Muscle layer of duodenum (tissue), 2 donors: ENCODE results near the gene OTUD4.
A peak's percentile ranks its signal among the peaks of the same experiment; 100 is the strongest.

ENCODE experiments used
- H3K27ac ChIP-seq: one replicate; pipeline ENCODE4 v1.7.0; 2013; ENCODE audit warnings: mild to moderate bottlenecking, low read length
- H3K27me3 ChIP-seq: one replicate; pipeline ENCODE4 v1.7.0; 2013; ENCODE audit warnings: low read depth, mild to moderate bottlenecking, control low read depth, low read length
- H3K36me3 ChIP-seq, 2 donors: one replicate each; pipeline ENCODE4 v1.7.0; 2013; ENCODE audit warnings: low read length in 2 of 2, control low read depth in 1 of 2, mild to moderate bottlenecking in 1 of 2; ENCODE audit not compliant: insufficient read depth in 2 of 2, control insufficient read depth in 1 of 2
- H3K4me1 ChIP-seq, 2 donors: one replicate each; pipeline ENCODE4 v1.7.0; 2013; ENCODE audit warnings: low read length in 2 of 2, mild to moderate bottlenecking in 2 of 2, control low read depth in 1 of 2, moderate library complexity in 1 of 2; ENCODE audit not compliant: insufficient read depth in 2 of 2, control insufficient read depth in 1 of 2
- H3K4me3 ChIP-seq, 2 donors: one replicate each; pipeline ENCODE4 v1.7.0; 2013; ENCODE audit warnings: low read length in 2 of 2, low read depth in 1 of 2, mild to moderate bottlenecking in 1 of 2
- H3K9me3 ChIP-seq, 2 donors: one replicate each; pipeline ENCODE4 v1.7.0; 2013; ENCODE audit warnings: low read length in 2 of 2, control low read depth in 1 of 2, mild to moderate bottlenecking in 1 of 2; ENCODE audit not compliant: control insufficient read depth in 1 of 2
- donor health status: healthy.

The OTUD4 gene

GRCh38 chr4:145107126-145107525, 73.3 kb downstream of the OTUD4 start:
- Histone ChIP-seq H3K4me3 (no peak overlapping the region), H3K9me3 (no peaks in the 10 kb centered on the region), H3K36me3 (peaks cover 40 to 47% of the 10 kb centered on the region in 2 donors), H3K4me1 (no peaks in the 10 kb centered on the region), H3K27ac (no peak overlapping the region), H3K27me3 (no peaks in the 10 kb centered on the region)

- Histone ChIP-seq H3K27ac (no peak overlapping the region), H3K4me1 (peaks cover 0 to 19% of the 10 kb centered on the region in 2 donors), H3K36me3 (peaks cover 18 to 21% of the 10 kb centered on the region in 2 donors), H3K4me3 (no peak overlapping the region), H3K27me3 (no peaks in the 10 kb centered on the region), H3K9me3 (no peaks in the 10 kb centered on the region)
These were observed 76.9 kb downstream of the OTUD4 start for GRCh38 chr4:145103496-145103895.

GRCh38 chr4:145102619-145103018, 77.8 kb downstream of the OTUD4 start:
- Histone ChIP-seq H3K27me3 (no peaks in the 10 kb centered on the region), H3K4me1 (peaks cover 0 to 19% of the 10 kb centered on the region in 2 donors), H3K36me3 (peaks cover 11 to 16% of the 10 kb centered on the region in 2 donors), H3K27ac (no peak overlapping the region), H3K4me3 (no peak overlapping the region), H3K9me3 (no peaks in the 10 kb centered on the region)

DNA sequence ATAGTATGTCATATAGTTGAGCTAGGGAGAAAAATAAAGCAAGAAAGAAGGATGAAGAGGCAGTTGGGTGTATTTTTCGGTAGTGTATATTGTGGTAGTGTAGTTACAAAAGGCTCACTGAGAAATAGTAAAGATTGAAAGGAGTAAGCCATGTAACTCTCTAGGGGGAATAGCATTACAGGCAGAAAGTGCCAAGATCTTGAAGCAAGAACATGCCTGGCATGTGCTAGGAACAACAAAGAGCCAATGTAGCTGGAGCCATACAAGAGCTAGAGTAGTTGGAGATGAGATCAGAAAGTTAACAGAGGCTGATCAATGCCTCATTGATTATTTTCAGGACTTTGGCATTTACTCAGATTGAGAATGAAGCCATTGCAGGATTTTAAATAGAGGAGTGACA, 79.3 kb downstream of the OTUD4 start:
- no peak overlapping the region for H3K4me3 ChIP-seq
- peaks cover 0 to 9% of the 10 kb centered on the region in 2 donors for H3K36me3 ChIP-seq
- H3K27ac ChIP-seq: no peak overlapping the region
- peaks cover 0 to 33% of the 10 kb centered on the region in 2 donors for H3K4me1 ChIP-seq
- no peaks in the 10 kb centered on the region for H3K9me3 ChIP-seq
- no peaks in the 10 kb centered on the region for H3K27me3 ChIP-seq

- H3K4me3 ChIP-seq: peak overlapping the region; percentile 83 to 95
- peaks cover under 1 to 14% of the 10 kb centered on the region in 2 donors for H3K36me3 ChIP-seq
- H3K27ac ChIP-seq: peak overlapping the region; percentile 98
- H3K27me3 ChIP-seq: no peaks in the 10 kb centered on the region
- no peaks in the 10 kb centered on the region for H3K9me3 ChIP-seq
- peaks cover 0 to 36% of the 10 kb centered on the region in 2 donors for H3K4me1 ChIP-seq
These were observed 80.7 kb downstream of the OTUD4 start for GRCh38 chr4:145099653-145100052.

GRCh38 chr4:145098675-145099037, 81.7 kb downstream of the OTUD4 start:
- peaks cover 0 to 36% of the 10 kb centered on the region in 2 donors for H3K4me1 ChIP-seq

GRCh38 chr4:145097821-145098674, 82.3 kb downstream of the OTUD4 start, which contains the start of the genes ABCE1 and ANAPC10:
TSS of gene ABCE1 (plus strand) at chr4:145098311. CDS start at chr4:145104413, 6,102 bp downstream.
TSS of gene ANAPC10 (minus strand) at chr4:145098196. CDS start at chr4:145096099, 2,097 bp downstream.
- no peaks in the 10 kb centered on the region for H3K27me3 ChIP-seq
- peak within 1 kb of the TSS; percentile 98 for H3K27ac ChIP-seq
- peak within 1 kb of the TSS; percentile 83 to 95 for H3K4me3 ChIP-seq
- peaks cover 0 to 36% of the 10 kb centered on the region in 2 donors for H3K4me1 ChIP-seq
- H3K36me3 ChIP-seq: peaks cover 13 to 28% of the 10 kb centered on the region in 2 donors
- peaks cover 5 to 8% of the 10 kb centered on the region in 2 donors for H3K9me3 ChIP-seq

More at GRCh38 chr4:145098675-145099037, 81.7 kb downstream of the OTUD4 start:
- peak overlapping the region; percentile 83 to 95 for H3K4me3 ChIP-seq
- H3K9me3 ChIP-seq: peaks cover 4 to 6% of the 10 kb centered on the region in 2 donors
- H3K36me3 ChIP-seq: peaks cover 11 to 23% of the 10 kb centered on the region in 2 donors
- no peaks in the 10 kb centered on the region for H3K27me3 ChIP-seq
- H3K27ac ChIP-seq: peak overlapping the region; percentile 98

- Histone ChIP-seq H3K27ac (peak overlapping the region; percentile 98), H3K9me3 (peaks cover 5 to 8% of the 10 kb centered on the region in 2 donors), H3K27me3 (no peaks in the 10 kb centered on the region), H3K4me1 (peaks cover 0 to 36% of the 10 kb centered on the region in 2 donors), H3K4me3 (peak overlapping the region; percentile 83 to 95), H3K36me3 (peaks cover 19 to 35% of the 10 kb centered on the region in 2 donors)
These were observed 83.0 kb downstream of the OTUD4 start for GRCh38 chr4:145097331-145097820.

GRCh38 chr4:145093638-145094037, 86.8 kb downstream of the OTUD4 start:
- no peak overlapping the region for H3K4me3 ChIP-seq

GRCh38 chr4:145090380-145090779, 90.0 kb downstream of the OTUD4 start:
- no peaks in the 10 kb centered on the region for H3K27me3 ChIP-seq
- no peak overlapping the region for H3K27ac ChIP-seq
- H3K36me3 ChIP-seq: peaks cover 24 to 37% of the 10 kb centered on the region in 2 donors
- H3K4me1 ChIP-seq: no peaks in the 10 kb centered on the region
- H3K4me3 ChIP-seq: no peak overlapping the region
- H3K9me3 ChIP-seq: peaks cover 5 to 8% of the 10 kb centered on the region in 2 donors

More at GRCh38 chr4:145093638-145094037, 86.8 kb downstream of the OTUD4 start:
- Histone ChIP-seq H3K27me3 (no peaks in the 10 kb centered on the region), H3K27ac (no peak overlapping the region), H3K4me1 (peaks cover 0 to 17% of the 10 kb centered on the region in 2 donors), H3K36me3 (peaks cover 24 to 43% of the 10 kb centered on the region in 2 donors), H3K9me3 (peaks cover 5 to 8% of the 10 kb centered on the region in 2 donors)

DNA sequence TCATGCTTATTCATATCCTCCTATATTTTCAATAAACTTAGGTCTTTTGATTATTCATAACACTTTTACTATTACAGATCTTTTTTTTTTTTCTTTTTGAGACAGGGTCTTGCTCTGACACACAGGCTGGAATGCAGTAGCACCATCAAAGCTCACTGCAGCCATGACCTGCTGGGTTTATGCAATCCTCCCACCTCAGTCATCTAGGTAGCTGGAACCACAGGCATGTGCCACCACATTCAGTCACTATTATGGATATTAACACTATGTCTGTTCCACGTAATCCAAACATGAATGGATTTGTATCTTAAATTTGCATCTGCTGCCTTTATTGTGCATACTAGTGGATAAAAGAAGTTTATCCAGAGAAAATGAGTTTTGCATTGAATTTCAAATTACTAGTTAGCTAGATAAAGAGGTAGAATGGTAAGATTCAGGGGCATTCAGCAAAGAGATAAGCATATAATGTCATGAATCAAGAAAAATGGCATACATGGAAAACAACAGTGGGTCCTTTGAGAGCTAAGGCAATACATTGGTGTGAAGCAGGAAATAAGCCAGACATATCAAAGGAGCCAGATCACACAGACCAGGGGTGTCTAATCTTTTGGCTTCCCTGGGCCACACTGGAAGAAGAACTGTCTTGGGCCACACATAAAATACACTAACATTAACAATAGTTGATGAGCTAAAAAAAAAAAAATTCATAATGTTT, 96.3 kb downstream of the OTUD4 start:
- Histone ChIP-seq H3K36me3 (peaks cover 10 to 14% of the 10 kb centered on the region in 2 donors), H3K9me3 (no peaks in the 10 kb centered on the region), H3K4me3 (no peak overlapping the region), H3K4me1 (no peaks in the 10 kb centered on the region), H3K27me3 (no peaks in the 10 kb centered on the region), H3K27ac (no peak overlapping the region)
